HG03066 (cell line): Measurements from ENCODE around the gene ADORA3.

Experiments used
- ATAC-seq: cut with Tn5 transposase; IDR thresholded peaks from one replicate; pipeline ENCODE4 v1.9.1; 2021; ENCODE audit warnings: low read depth; ENCODE audit not compliant: unreplicated experiment

Gene ADORA3

GRCh38 chr1:111450185-111450584, 53.2 kb downstream of the ADORA3 start:
- ATAC-seq: no peak

- ATAC-seq: no peak
Observed at GRCh38 chr1:111449703-111450017, 53.8 kb downstream of the ADORA3 start.
